ENCODE data around the gene DISC1.
"Not testable (repeated sequence)": the region's sequence is repeated elsewhere in the genome, so short reads cannot be mapped to it uniquely, and the experiment has no call there.

Gene DISC1

GRCh38 chr1:231735941-231736340 is 109.4 kb downstream of the DISC1 start:
- DNase-seq: no peak

GRCh38 chr1:231736464-231736863 is 109.9 kb downstream of the DISC1 start:
- DNase-seq: no peak

GRCh38 chr1:231738554-231738953 is 112.0 kb downstream of the DISC1 start:
- no peak for DNase-seq

GRCh38 chr1:231743966-231744365 is 117.4 kb downstream of the DISC1 start:
- DNase-seq: no peak

- no peak for DNase-seq
Measured at GRCh38 chr1:231748760-231749415, 122.3 kb downstream of the DISC1 start.

- no peak for DNase-seq
Measured at GRCh38 chr1:231750296-231750695, 123.7 kb downstream of the DISC1 start.

- DNase-seq: no peak
Measured at GRCh38 chr1:231750818-231751362, 124.3 kb downstream of the DISC1 start.

GRCh38 chr1:231751415-231751814 is 124.8 kb downstream of the DISC1 start:
- DNase-seq: no peak

GRCh38 chr1:231753313-231753712 is 126.7 kb downstream of the DISC1 start:
- no peak for DNase-seq

GRCh38 chr1:231757101-231757404 is 130.5 kb downstream of the DISC1 start:
- no peak for DNase-seq

GRCh38 chr1:231757759-231758158 is 131.2 kb downstream of the DISC1 start:
- DNase-seq: no peak

GRCh38 chr1:231761252-231761651 is 134.7 kb downstream of the DISC1 start:
- no peak for DNase-seq

- no peak for DNase-seq
Measured at GRCh38 chr1:231761747-231762541, 135.4 kb downstream of the DISC1 start.

- DNase-seq: no peak
Measured at GRCh38 chr1:231763456-231763855, 136.9 kb downstream of the DISC1 start.

- not testable (repeated sequence) for DNase-seq
Measured at GRCh38 chr1:231765825-231766224, 139.2 kb downstream of the DISC1 start.

- DNase-seq: no peak
Measured at GRCh38 chr1:231767471-231767870, 140.9 kb downstream of the DISC1 start.

GRCh38 chr1:231768416-231768815 is 141.8 kb downstream of the DISC1 start:
- no peak for DNase-seq

GRCh38 chr1:231770506-231771175 is 144.1 kb downstream of the DISC1 start:
- no peak for DNase-seq

- DNase-seq: no peak
Measured at GRCh38 chr1:231774719-231775335, 148.2 kb downstream of the DISC1 start.

- DNase-seq: no peak
Measured at GRCh38 chr1:231776010-231776756, 149.6 kb downstream of the DISC1 start.

- no peak for DNase-seq
Measured at GRCh38 chr1:231776757-231777062, 150.1 kb downstream of the DISC1 start.

- DNase-seq: no peak
Measured at GRCh38 chr1:231778009-231778719, 151.6 kb downstream of the DISC1 start.

Data from T-helper 1 cell (primary cell).